Lung (tissue), 12 donors: ENCODE results near the gene CLDN25. TPM values are rescaled to one million over a fixed set of nuclear protein-coding genes. Genes with fewer than 3 reads are reported as not detected.

ENCODE experiments used
- ATAC-seq: fragments of 200-7000 bp; cut with Tn5 transposase; one replicate; pipeline ENCODE4 v1.9.1; 2020; ENCODE audit warnings: moderate number of reproducible peaks; ENCODE audit not compliant: insufficient read depth, low FRiP score
- DNase-seq, 3 donors: peaks; one replicate each; pipeline ENCODE4 v3.0.0-alpha.2; 2013 to 2017
- H3K27ac ChIP-seq, 2 donors: one replicate each; pipeline ENCODE4 v1.5.1; 2013; ENCODE audit warnings: mild to moderate bottlenecking in 2 of 2, moderate library complexity in 2 of 2, control low read depth in 1 of 2, inconsistent platforms in 1 of 2, low read depth in 1 of 2, low read length in 1 of 2
- H3K27me3 ChIP-seq, 3 donors: one replicate each; pipeline ENCODE4 v1.5.1; 2013; ENCODE audit warnings: low read length in 2 of 3; ENCODE audit not compliant: control insufficient read depth in 3 of 3, insufficient read depth in 3 of 3
- H3K36me3 ChIP-seq, 4 donors: one replicate each; pipeline ENCODE4 v1.5.1; 2013; ENCODE audit warnings: low read length in 4 of 4, mild to moderate bottlenecking in 1 of 4, moderate library complexity in 1 of 4; ENCODE audit not compliant: control insufficient read depth in 4 of 4, insufficient read depth in 4 of 4
- H3K4me1 ChIP-seq, 5 donors: one replicate each; pipeline ENCODE4 v1.5.1; 2013; ENCODE audit warnings: low read length in 5 of 5, mild to moderate bottlenecking in 2 of 5, moderate library complexity in 1 of 5; ENCODE audit not compliant: control insufficient read depth in 5 of 5, insufficient read depth in 5 of 5
- H3K4me3 ChIP-seq: one replicate; pipeline ENCODE4 v1.5.1; 2013; ENCODE audit warnings: mild to moderate bottlenecking, control low read depth, moderate library complexity
- H3K9ac ChIP-seq, 2 donors: one replicate each; pipeline ENCODE4 v1.5.1; 2013; ENCODE audit warnings: low read length in 2 of 2, control low read depth in 1 of 2; ENCODE audit not compliant: insufficient read depth in 1 of 2
- H3K9me3 ChIP-seq, 4 donors: one replicate each; pipeline ENCODE4 v1.5.1; 2013; ENCODE audit warnings: low read length in 3 of 4, mild to moderate bottlenecking in 1 of 4, moderate library complexity in 1 of 4; ENCODE audit not compliant: control insufficient read depth in 4 of 4, insufficient read depth in 3 of 4
- WGBS, 2 donors: extraction: QIAGEN DNeasy Blood & Tissue Kit; methylation state at CpG; one replicate each; pipeline ENCODE4 v1.1.7; 2013; 5-methylcytosine and 5-hydroxymethylcytosine counted together
- polyA plus RNA-seq, 2 donors: library from polyadenylated mRNA; stranded (reverse); fragments of 200-250 nt; gene quantifications; one replicate each; pipeline ENCODE4 v1.2.1, GENCODE V29; 2013
- total RNA-seq, 2 donors: library from RNA; depleted of rRNA in 1 of 2; stranded (reverse); fragments of >200 nt in 1 of 2; gene quantifications; one replicate each; pipeline ENCODE4 v1.2.1, GENCODE V29; 2014 to 2021
- TF ChIP-seq, protein P1 (sequence below): IDR thresholded peaks from 2 replicates; pipeline ENCODE4 v1.5.1; 2012; ENCODE audit warnings: mild to moderate bottlenecking; ENCODE audit errors: control extremely low read depth, extremely low read depth
- donor health status: control.
- donor health status: control.
- donor health status: Bipolar disorder and iron deficiency.
- donor health status: healthy.
- donor health status: DM: yes; HTN: yes; CAD: no.

Gene CLDN25
- total and polyA plus RNA-seq, 4 donors: not detected

DNA sequence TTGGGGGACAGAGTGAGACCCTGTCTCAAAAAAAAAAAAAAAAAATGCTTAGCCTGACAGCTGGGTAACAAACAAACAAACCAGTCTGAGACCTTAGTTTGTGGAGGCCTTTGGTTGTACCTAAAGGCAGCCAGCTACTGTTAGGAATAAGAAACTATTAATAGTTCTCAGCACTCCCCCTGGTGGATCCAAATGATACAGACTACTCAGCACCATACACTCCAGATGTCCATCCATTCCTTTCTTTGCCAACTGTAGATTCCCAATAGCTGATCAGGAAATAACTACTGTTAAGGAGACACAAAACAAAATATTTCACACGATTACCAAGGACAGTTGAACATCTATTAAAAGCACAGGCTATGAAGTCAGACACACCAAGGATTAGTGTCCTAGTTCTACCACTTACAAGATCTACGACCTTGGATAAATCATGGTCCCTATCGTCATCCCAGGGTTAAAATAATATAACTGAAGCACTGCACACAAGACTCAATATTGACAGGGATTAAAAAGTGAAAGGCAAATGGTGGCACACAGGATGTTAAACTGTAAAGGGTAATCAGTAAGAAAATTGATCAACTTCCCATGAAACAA, 17.2 kb downstream of the CLDN25 start:
- Histone ChIP-seq H3K9me3 (no peaks in the 10 kb centered on the region), H3K4me1 (no peaks in the 10 kb centered on the region), H3K36me3 (peaks cover 3 to 34% (median 8%) of the 10 kb centered on the region in 4 donors), H3K27me3 (no peaks in the 10 kb centered on the region), H3K9ac (no peak overlapping the region), H3K4me3 (no peak overlapping the region), H3K27ac (no peak overlapping the region)
- ATAC-seq: no peak
- 75 to 76% methylated on average over 3 of the region's 3 CpGs for WGBS, 2 donors
- TF ChIP-seq, protein P1, sequence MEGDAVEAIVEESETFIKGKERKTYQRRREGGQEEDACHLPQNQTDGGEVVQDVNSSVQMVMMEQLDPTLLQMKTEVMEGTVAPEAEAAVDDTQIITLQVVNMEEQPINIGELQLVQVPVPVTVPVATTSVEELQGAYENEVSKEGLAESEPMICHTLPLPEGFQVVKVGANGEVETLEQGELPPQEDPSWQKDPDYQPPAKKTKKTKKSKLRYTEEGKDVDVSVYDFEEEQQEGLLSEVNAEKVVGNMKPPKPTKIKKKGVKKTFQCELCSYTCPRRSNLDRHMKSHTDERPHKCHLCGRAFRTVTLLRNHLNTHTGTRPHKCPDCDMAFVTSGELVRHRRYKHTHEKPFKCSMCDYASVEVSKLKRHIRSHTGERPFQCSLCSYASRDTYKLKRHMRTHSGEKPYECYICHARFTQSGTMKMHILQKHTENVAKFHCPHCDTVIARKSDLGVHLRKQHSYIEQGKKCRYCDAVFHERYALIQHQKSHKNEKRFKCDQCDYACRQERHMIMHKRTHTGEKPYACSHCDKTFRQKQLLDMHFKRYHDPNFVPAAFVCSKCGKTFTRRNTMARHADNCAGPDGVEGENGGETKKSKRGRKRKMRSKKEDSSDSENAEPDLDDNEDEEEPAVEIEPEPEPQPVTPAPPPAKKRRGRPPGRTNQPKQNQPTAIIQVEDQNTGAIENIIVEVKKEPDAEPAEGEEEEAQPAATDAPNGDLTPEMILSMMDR: peak; percentile 23
- peak in 2 of 3 donors; percentile 43 to 54 for DNase-seq

- Histone ChIP-seq H3K36me3 (peaks cover 15 to 54% (median 21%) of the 10 kb centered on the region in 4 donors), H3K9ac (no peak overlapping the region), H3K4me1 (no peaks in the 10 kb centered on the region), H3K27ac (no peak overlapping the region), H3K9me3 (no peaks in the 10 kb centered on the region), H3K27me3 (no peaks in the 10 kb centered on the region), H3K4me3 (no peak overlapping the region)
- DNase-seq (no peak), ATAC-seq (no peak)
- TF ChIP-seq, protein P1: no peak
Observed at GRCh38 chr11:113802621-113803020, 23.0 kb downstream of the CLDN25 start.

DNA sequence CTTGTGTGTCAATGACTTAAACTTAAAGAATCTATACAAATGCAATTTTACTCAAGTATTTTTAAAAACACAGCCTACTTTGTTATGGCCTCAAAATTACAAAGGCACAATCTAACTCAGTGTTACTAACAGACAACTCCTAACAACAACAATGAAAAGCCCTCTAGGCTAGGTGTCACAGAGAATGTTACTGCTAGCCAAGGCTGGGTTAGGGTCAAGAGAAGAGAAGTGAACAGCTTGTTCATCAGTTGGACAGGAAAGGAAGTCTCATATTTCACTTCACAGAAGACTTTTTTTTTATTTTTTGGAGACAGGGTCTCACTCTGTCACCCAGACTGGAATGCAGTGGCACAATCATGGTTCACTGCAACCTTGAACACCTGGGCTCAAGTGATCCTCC, 26.0 kb downstream of the CLDN25 start:
- Histone ChIP-seq H3K9ac (no peak overlapping the region), H3K36me3 (peaks cover 19 to 53% (median 24%) of the 10 kb centered on the region in 4 donors), H3K4me3 (no peak overlapping the region), H3K4me1 (no peaks in the 10 kb centered on the region), H3K27me3 (no peaks in the 10 kb centered on the region), H3K27ac (no peak overlapping the region), H3K9me3 (no peaks in the 10 kb centered on the region)
- TF ChIP-seq, protein P1: no peak
- ATAC-seq: no peak
- no peak for DNase-seq

GRCh38 chr11:113806406-113806805, 26.8 kb downstream of the CLDN25 start:
- peaks cover 18 to 49% (median 23%) of the 10 kb centered on the region in 4 donors for H3K36me3 ChIP-seq
- H3K27ac ChIP-seq: no peak overlapping the region
- WGBS, 2 donors: 95 to 97% methylated on average over 2 of the region's 2 CpGs
- peak in 1 of 3 donors; percentile 5 for DNase-seq
- no peak overlapping the region for H3K9ac ChIP-seq
- no peaks in the 10 kb centered on the region for H3K9me3 ChIP-seq
- no peaks in the 10 kb centered on the region for H3K27me3 ChIP-seq
- H3K4me3 ChIP-seq: no peak overlapping the region
- no peaks in the 10 kb centered on the region for H3K4me1 ChIP-seq
- no peak for ATAC-seq
- TF ChIP-seq, protein P1: no peak
